HG03520 (cell line): ENCODE measurements around the gene SCNN1B.
"Not testable (repeated sequence)": the region's sequence is repeated elsewhere in the genome, so short reads cannot be mapped to it uniquely, and the experiment has no call there.

Source experiments
- ATAC-seq: cut with Tn5 transposase; IDR thresholded peaks from one replicate; pipeline ENCODE4 v1.9.1; 2021; ENCODE audit warnings: mild to moderate bottlenecking, moderate library complexity; ENCODE audit not compliant: unreplicated experiment

Gene SCNN1B

DNA sequence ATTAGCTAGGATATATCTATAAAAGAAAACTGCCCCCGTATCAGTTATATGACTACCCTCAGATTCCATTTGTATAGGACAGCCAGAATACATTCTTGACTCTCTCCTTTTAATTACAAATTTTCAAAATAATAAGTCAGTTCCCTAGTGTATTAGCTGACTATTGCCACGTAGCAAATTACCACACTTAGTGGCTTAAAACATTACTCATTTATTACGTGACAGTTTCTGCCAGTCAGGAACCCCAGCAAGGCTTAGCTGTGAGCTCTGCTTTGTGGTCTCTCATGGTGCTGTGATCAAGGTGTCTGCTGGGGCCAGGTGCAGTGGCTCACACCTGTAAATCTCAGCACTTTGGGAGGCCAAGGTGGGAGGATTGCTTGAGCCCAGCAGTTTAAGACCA lies 13.9 kb upstream of the SCNN1B start:
- no peak for ATAC-seq

DNA sequence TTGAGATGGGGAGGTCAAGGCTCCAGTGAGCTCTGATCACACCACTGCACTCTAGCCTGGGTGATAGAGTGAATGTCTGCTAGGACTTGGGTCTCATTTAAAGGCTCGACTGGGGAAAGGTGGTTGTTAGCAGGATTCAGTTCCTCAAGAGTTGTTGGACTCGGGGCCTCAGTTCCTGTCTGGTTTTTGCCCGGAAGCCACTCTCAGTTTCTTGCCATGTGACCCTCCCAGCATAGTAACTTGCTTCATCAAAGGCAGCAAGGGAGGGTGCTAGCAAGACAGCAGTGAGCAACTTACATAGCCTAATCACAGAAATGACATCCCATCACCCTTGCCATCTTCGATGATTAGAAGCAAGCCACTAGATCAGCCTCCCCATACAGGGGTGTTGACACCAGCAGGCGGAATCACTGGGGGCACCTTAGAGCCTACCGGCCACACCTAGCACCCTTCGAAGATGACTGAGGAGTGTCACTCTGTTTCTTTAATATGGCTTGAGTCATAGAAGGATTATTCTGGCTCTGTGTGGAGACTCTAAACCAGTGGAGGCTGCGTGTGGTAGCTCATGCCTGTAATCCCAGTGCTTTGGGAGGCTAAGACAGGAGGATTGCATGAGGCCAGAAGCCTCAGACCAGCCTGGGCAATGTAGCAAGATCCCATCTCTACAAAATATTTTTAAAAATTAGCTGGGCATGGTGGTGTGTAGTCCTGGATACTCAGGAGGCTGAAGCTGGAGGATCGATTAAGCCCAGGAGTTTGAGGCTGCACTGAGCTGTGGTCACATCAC lies 13.2 kb upstream of the SCNN1B start:
- no peak for ATAC-seq

- no peak for ATAC-seq
These were observed 11.7 kb upstream of the SCNN1B start for GRCh38 chr16:23290189-23291062.

DNA sequence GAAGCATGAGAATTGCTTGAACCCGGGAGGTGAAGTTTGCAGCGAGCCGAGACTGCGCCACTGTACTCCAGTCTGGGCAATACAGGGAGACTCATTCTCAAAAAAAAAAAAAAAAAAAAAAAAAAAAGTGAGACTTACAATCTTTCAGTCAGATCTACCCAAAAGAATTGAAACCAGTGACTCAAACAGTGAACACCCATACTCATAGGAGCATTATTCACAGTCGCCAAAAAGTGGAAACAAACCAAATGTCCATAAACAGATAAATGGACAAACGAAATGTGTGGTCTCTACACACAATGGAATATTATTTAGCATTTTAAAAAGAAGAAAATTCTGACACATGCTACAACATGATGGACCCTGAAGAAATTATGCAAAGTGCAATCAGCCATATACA lies 9.1 kb upstream of the SCNN1B start:
- ATAC-seq, result no peak

GRCh38 chr16:23294260-23294659 lies 7.8 kb upstream of the SCNN1B start:
- no peak for ATAC-seq

- no peak for ATAC-seq
These were observed 5.1 kb upstream of the SCNN1B start for GRCh38 chr16:23296994-23297393.

- no peak for ATAC-seq
These were observed 3.7 kb upstream of the SCNN1B start for GRCh38 chr16:23298290-23298915.

GRCh38 chr16:23299815-23300214 lies 2.3 kb upstream of the SCNN1B start:
- ATAC-seq, result not testable (repeated sequence)

DNA sequence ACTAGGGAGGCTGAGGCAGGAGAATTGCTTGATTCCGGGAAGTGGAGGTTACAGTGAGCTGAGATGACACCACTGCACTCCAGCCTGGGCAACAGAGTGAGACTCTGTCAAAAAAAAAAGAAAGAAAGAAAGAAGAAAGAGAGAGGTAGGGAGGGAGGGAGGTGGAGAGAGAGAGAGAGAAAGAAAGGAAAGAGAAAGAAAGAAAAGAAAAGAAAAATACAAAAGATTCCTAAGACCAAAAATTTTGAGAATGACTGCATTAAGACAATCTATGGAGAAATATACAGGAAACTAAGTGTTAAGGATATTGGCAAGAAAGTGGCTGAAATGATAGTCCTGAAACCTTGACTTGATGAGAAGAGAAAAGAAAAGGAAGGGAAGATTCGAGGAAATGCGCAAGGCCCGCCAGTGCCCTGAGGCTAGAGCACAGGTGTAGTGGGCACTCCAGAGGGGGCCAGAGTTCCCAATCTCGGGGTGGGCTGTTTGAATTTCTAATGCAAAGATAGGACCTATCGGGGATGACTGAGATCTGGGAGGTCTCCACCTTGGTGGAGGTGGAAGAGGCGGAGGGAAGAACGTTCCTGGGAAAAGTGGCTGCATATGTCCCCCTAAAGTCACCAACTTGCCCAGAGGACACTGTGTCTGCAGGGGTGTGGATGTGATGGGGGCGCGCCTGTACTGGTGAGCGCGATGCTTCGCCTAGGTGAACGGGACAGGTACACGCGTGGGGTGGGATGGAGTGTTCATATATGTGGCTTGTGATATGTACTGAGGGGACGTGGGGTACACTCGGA lies 654 bp upstream of the SCNN1B start:
- ATAC-seq, result no peak

- ATAC-seq, result no peak
These were observed 1.6 kb downstream of the SCNN1B start for GRCh38 chr16:23303685-23304084.

DNA sequence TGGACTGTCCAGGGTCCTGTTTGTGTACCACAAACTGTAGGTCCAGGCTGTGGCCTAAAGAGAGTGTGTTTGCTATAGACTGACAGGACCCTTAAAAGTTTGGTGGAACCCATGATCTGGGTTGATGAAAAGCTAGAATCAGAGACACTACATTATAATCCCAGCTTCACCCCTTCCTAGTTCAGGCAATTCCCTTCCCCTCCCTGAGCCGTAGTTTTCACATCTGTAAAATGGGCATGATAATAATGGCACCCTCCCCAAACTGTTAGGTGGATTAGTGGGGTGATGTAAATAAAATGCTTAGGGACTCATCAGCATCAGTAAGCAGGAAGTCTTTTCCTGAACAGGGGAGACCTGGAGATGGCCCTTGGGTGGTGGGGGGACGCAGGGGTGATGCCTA lies 2.5 kb downstream of the SCNN1B start:
- no peak for ATAC-seq

- ATAC-seq, result no peak
These were observed 4.3 kb downstream of the SCNN1B start for GRCh38 chr16:23306199-23307100.

DNA sequence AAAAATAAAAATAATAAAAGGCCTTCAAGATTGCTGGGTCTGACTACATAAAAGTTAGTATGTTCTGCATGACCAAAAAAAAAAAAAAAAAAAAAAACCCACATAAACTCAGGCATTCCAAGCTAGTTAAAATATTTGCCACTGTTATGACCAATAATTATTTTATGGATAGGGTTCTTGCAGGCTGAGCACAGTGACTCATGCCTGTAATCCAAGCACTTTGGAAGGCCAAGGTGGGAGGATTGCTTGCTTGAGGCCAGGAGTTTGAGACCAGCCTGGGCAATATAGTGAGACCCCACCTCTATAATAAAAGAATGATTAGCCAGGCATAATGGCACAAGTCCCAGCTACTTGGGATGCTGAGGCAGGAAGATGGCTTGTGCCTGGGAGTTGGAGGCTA lies 8.1 kb downstream of the SCNN1B start:
- no peak for ATAC-seq

- no peak for ATAC-seq
These were observed 8.6 kb downstream of the SCNN1B start for GRCh38 chr16:23310744-23311143.

DNA sequence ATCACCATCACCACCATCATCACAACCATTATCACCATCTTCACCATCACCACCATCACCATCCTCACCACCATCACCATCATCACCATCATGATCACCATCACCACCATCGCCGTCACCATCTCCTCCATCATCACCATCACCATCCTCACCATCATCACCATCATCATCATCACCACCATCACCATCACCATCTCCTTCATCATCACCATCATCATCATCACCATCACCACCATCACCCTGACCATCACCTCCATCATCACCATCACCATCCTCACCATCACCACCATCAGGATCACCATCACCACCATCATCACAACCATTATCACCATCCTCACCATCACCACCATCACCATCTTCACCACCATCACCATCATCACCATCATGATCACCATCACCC lies 14.1 kb downstream of the SCNN1B start:
- no peak for ATAC-seq

DNA sequence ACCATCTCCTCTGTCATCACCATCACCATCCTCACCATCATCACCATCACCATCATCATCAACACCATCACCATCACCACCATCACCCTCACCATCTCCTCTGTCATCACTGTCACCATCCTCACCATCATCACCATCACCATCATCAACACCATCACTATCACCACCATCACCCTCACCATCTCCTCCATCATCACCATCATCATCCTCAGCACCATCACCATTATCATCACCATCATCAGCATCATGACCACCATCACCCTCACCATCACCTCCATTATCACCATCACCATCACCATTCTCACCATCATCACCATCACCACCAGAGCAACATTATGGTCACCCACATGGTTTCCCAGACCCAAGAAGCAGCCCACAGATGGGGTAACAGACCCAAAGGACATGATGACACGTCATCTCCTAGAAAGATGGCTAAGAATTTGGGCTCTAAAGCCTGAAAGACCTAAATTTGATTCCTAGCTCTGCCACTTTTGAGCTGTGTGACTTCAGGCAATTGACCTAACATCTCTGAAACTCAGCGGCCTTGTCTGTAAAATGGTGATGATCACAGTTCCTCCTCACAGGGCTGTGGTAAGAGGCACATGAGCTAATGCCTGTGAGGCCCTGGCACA lies 14.6 kb downstream of the SCNN1B start:
- no peak for ATAC-seq

- no peak for ATAC-seq
These were observed 15.2 kb downstream of the SCNN1B start for GRCh38 chr16:23317266-23317661.

GRCh38 chr16:23317751-23318150 lies 15.6 kb downstream of the SCNN1B start:
- no peak for ATAC-seq

DNA sequence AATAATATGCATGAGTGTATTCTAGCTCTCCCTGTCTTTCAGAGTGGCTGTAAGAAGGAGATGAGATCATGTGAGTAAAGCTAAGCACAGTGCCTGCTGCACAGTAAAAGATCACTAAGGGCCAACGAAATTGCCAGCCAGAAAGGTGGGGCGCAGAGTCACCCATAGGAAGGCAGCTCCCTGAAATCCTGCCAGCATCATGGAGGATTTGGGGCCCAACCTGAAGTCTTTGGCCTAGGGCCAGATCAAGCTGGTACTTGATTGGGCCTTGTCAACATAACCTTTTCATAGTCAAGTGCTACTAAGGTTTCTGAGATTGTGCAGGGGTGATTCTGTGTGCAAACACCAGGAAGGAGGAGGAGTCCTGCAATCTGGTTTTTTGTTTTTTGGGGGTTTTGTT lies 16.5 kb downstream of the SCNN1B start:
- ATAC-seq, result no peak
